Right atrium auricular region (tissue), 2 donors: ENCODE measurements around the gene NIPAL3. TPM values are rescaled to one million over a fixed set of nuclear protein-coding genes. Genes with fewer than 3 reads are reported as not detected.

ENCODE experiments used
- DNase-seq: peaks from one replicate; pipeline ENCODE4 v3.0.0-alpha.2; 2019; ENCODE audit warnings: low spot score
- H3K27ac ChIP-seq, 2 donors: fragments of 200-600 bp; sonication (generic); 1 replicate in 1 of 2; 2 replicates in 1 of 2; pipeline ENCODE4 v1.5.1; 2016 to 2019
- H3K27me3 ChIP-seq, 2 donors: fragments of 200-600 bp; sonication (generic); one replicate each; pipeline versions ENCODE4 v1.5.1 to v1.6.0; 2017 to 2019
- H3K36me3 ChIP-seq: fragments of 200-600 bp; sonication (generic); one replicate; pipeline ENCODE4 v1.5.1; 2016
- H3K4me1 ChIP-seq, 2 donors: fragments of 200-600 bp; sonication (generic); one replicate each; pipeline versions ENCODE4 v1.5.1 to v1.6.0; 2017 to 2019
- H3K4me3 ChIP-seq, 2 donors: fragments of 200-600 bp; sonication (generic); 1 replicate in 1 of 2; 2 replicates in 1 of 2; pipeline ENCODE4 v1.5.1; 2017 to 2019; ENCODE audit warnings: mild to moderate bottlenecking in 1 of 2, moderate library complexity in 1 of 2
- H3K9me3 ChIP-seq, 2 donors: fragments of 200-600 bp; sonication (generic); one replicate each; pipeline ENCODE4 v1.5.1; 2019
- total RNA-seq, 2 donors: library from RNA; depleted of rRNA; stranded (reverse); fragments of >200 nt; gene quantifications; one replicate each; pipeline ENCODE4 v1.1.0, GENCODE V29; 2016
- TF ChIP-seq, protein P1 (sequence below), 2 donors: fragments of 200-600 bp; sonication (generic); IDR thresholded peaks; one replicate each; pipeline ENCODE4 v1.5.1; 2019; ENCODE audit warnings: antibody characterized with exemption in 2 of 2

Gene NIPAL3
- total RNA-seq, 2 donors from 2014 or later, result 34.8 to 43.3 TPM

DNA sequence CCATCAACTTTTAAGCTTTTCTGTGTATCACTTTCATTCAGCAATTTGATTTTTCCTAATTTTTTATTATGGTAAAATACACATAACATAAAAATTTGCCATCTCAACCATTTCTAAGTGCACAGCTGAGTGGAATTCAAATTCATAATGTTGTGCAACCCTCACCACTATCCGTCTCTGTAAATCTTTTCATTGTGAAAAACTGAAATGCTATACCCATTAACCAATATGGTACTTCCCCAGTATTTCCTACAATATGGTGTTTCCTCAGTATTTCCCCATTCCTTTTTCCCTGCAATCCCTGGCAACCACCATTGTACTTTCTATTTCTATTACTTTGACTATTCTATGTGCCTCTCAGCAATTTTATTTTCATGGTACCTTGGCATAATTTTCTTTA, 8.8 kb upstream of the NIPAL3 start:
- TF ChIP-seq, protein P1, sequence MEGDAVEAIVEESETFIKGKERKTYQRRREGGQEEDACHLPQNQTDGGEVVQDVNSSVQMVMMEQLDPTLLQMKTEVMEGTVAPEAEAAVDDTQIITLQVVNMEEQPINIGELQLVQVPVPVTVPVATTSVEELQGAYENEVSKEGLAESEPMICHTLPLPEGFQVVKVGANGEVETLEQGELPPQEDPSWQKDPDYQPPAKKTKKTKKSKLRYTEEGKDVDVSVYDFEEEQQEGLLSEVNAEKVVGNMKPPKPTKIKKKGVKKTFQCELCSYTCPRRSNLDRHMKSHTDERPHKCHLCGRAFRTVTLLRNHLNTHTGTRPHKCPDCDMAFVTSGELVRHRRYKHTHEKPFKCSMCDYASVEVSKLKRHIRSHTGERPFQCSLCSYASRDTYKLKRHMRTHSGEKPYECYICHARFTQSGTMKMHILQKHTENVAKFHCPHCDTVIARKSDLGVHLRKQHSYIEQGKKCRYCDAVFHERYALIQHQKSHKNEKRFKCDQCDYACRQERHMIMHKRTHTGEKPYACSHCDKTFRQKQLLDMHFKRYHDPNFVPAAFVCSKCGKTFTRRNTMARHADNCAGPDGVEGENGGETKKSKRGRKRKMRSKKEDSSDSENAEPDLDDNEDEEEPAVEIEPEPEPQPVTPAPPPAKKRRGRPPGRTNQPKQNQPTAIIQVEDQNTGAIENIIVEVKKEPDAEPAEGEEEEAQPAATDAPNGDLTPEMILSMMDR (IDR thresholded peaks at IDR 0.05), result no peak
- H3K36me3 ChIP-seq, result no peaks in the 10 kb centered on the region
- H3K4me3 ChIP-seq, result no peak overlapping the region
- H3K4me1 ChIP-seq, result no peaks in the 10 kb centered on the region
- H3K9me3 ChIP-seq, result peaks cover 0 to 6% of the 10 kb centered on the region in 2 donors
- no peaks in the 10 kb centered on the region for H3K27me3 ChIP-seq
- no peak overlapping the region for H3K27ac ChIP-seq
- no peak for DNase-seq

DNA sequence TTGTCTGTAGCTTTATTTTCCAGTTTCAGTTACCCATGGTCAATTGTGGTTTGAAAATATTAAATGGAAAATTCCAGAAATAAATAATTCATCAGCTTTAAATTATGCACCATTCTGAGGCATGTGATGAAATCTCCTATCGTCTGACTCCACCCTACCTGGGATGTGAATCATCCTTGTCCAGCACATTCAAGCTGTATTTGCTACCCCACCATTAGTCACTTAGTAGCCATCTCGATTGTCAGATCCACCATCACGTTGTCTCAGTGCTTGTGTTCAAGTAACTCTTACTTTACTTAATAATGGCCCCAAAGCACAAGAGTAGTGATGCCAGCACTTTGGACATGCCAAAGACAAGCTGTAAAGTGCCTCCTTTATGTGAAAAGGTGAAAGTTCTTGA, 6.1 kb upstream of the NIPAL3 start:
- TF ChIP-seq, protein P1 (IDR thresholded peaks at IDR 0.05), result no peak
- Histone ChIP-seq H3K9me3 (peaks cover 0 to 6% of the 10 kb centered on the region in 2 donors), H3K36me3 (no peaks in the 10 kb centered on the region), H3K4me3 (no peak overlapping the region), H3K27me3 (no peaks in the 10 kb centered on the region), H3K27ac (no peak overlapping the region), H3K4me1 (no peaks in the 10 kb centered on the region)
- no peak for DNase-seq

DNA sequence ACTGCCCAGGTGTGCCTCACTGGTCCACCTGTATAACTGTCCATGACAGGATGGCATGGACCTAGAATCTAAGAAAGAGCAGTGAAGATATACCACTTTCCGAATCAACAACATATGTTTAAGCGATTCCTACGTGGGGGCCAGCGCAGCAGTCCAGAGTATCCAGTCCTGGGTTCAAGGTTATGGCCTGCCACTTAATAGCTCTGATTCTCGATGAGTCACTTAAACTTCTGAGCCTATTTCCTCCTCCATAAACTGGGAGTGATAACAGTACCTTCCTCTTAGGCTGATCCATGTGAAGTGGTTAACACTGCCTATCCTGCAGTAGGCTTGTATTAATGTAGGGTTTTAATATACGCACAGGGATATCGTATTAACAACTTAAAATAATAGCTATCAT, 4.9 kb upstream of the NIPAL3 start:
- Histone ChIP-seq H3K27me3 (no peaks in the 10 kb centered on the region), H3K27ac (no peak overlapping the region), H3K9me3 (peaks cover 0 to 6% of the 10 kb centered on the region in 2 donors), H3K4me1 (peaks cover 0 to 5% of the 10 kb centered on the region in 2 donors), H3K36me3 (no peaks in the 10 kb centered on the region), H3K4me3 (no peak overlapping the region)
- TF ChIP-seq, protein P1 (IDR thresholded peaks at IDR 0.05), result no peak
- no peak for DNase-seq

DNA sequence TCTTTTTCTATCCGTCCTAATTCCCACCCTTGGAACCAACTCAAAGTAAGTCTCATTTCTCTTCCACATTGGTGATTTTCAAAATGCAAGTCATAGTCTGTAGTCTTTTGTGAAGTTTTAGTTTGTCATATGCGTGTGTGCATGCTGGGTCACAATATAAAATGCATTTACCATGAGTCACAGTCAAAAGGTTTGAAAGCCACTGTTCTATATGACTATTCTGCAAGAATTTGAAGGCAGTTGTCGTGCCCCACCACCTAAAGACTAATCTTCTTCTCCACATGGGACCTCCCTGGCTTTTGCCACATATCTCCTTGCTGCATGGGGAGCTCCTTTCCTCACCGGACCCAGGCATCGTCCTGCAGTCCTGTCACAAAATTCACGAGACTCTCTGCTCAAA, 3.6 kb upstream of the NIPAL3 start:
- Histone ChIP-seq H3K4me1 (peaks cover 0 to 13% of the 10 kb centered on the region in 2 donors), H3K27me3 (no peaks in the 10 kb centered on the region), H3K36me3 (no peaks in the 10 kb centered on the region), H3K4me3 (no peak overlapping the region), H3K27ac (no peak overlapping the region), H3K9me3 (peaks cover 0 to 6% of the 10 kb centered on the region in 2 donors)
- no peak for DNase-seq
- TF ChIP-seq, protein P1 (IDR thresholded peaks at IDR 0.05), result no peak

DNA sequence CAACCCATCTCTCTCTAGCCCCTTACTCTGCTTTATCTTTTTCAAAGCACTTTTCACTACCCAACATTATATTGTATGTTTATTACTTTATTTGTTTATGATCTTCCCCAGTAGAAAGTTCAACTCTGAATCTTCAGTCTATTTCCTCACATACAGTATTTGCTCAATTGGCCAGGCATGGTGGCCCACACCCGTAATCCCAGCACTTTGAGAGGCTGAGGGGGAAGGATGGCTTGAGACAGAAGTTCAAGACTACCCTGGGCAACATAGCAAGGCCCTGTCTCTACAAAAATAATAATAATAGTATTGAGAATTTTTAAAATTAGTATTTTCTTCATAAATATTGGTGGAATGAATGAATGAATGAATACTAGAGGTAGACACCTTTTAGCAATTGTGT, 3.2 kb upstream of the NIPAL3 start:
- TF ChIP-seq, protein P1 (IDR thresholded peaks at IDR 0.05), result no peak
- peaks cover 0 to 14% of the 10 kb centered on the region in 2 donors for H3K4me1 ChIP-seq
- no peaks in the 10 kb centered on the region for H3K36me3 ChIP-seq
- H3K27me3 ChIP-seq, result no peaks in the 10 kb centered on the region
- DNase-seq, result no peak
- H3K4me3 ChIP-seq, result no peak overlapping the region
- H3K9me3 ChIP-seq, result peaks cover 0 to 6% of the 10 kb centered on the region in 2 donors
- no peak overlapping the region for H3K27ac ChIP-seq
